Muscle layer of duodenum (tissue), 2 donors: ENCODE measurements around the gene AKR1B15.
A peak's percentile ranks its signal among the peaks of the same experiment; 100 is the strongest.
"Not testable (repeated sequence)": the region's sequence is repeated elsewhere in the genome, so short reads cannot be mapped to it uniquely, and the experiment has no call there.

Experiments used
- H3K27ac ChIP-seq: one replicate; pipeline ENCODE4 v1.7.0; 2013; ENCODE audit warnings: mild to moderate bottlenecking, low read length
- H3K27me3 ChIP-seq: one replicate; pipeline ENCODE4 v1.7.0; 2013; ENCODE audit warnings: low read depth, mild to moderate bottlenecking, control low read depth, low read length
- H3K36me3 ChIP-seq, 2 donors: one replicate each; pipeline ENCODE4 v1.7.0; 2013; ENCODE audit warnings: low read length in 2 of 2, control low read depth in 1 of 2, mild to moderate bottlenecking in 1 of 2; ENCODE audit not compliant: insufficient read depth in 2 of 2, control insufficient read depth in 1 of 2
- H3K4me1 ChIP-seq, 2 donors: one replicate each; pipeline ENCODE4 v1.7.0; 2013; ENCODE audit warnings: low read length in 2 of 2, mild to moderate bottlenecking in 2 of 2, control low read depth in 1 of 2, moderate library complexity in 1 of 2; ENCODE audit not compliant: insufficient read depth in 2 of 2, control insufficient read depth in 1 of 2
- H3K4me3 ChIP-seq, 2 donors: one replicate each; pipeline ENCODE4 v1.7.0; 2013; ENCODE audit warnings: low read length in 2 of 2, low read depth in 1 of 2, mild to moderate bottlenecking in 1 of 2
- H3K9me3 ChIP-seq, 2 donors: one replicate each; pipeline ENCODE4 v1.7.0; 2013; ENCODE audit warnings: low read length in 2 of 2, control low read depth in 1 of 2, mild to moderate bottlenecking in 1 of 2; ENCODE audit not compliant: control insufficient read depth in 1 of 2
- donor health status: healthy.

The AKR1B15 gene

DNA sequence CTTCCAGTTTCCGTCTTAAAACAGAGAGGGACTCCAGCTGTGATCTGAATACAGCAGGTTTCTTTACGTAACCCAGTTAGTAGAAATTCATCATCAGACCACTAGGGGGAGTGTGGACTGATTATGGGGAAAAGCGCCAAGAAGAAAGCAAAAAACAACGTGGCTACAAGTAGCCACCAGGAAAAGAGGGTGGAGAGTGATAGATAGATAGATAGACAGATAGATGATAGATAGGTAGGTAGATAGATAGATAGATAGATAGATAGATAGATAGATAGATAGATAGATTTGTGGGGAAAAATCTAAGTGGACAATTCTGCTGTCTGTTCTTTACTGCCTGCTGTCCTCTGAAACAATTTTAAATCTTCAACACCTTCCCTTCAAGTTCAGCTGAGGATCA, 34.2 kb upstream of the AKR1B15 start:
- H3K27ac ChIP-seq = no peak overlapping the region
- H3K9me3 ChIP-seq = no peaks in the 10 kb centered on the region
- no peaks in the 10 kb centered on the region for H3K4me1 ChIP-seq
- H3K27me3 ChIP-seq = no peaks in the 10 kb centered on the region
- H3K36me3 ChIP-seq = no peaks in the 10 kb centered on the region
- no peak overlapping the region for H3K4me3 ChIP-seq

DNA sequence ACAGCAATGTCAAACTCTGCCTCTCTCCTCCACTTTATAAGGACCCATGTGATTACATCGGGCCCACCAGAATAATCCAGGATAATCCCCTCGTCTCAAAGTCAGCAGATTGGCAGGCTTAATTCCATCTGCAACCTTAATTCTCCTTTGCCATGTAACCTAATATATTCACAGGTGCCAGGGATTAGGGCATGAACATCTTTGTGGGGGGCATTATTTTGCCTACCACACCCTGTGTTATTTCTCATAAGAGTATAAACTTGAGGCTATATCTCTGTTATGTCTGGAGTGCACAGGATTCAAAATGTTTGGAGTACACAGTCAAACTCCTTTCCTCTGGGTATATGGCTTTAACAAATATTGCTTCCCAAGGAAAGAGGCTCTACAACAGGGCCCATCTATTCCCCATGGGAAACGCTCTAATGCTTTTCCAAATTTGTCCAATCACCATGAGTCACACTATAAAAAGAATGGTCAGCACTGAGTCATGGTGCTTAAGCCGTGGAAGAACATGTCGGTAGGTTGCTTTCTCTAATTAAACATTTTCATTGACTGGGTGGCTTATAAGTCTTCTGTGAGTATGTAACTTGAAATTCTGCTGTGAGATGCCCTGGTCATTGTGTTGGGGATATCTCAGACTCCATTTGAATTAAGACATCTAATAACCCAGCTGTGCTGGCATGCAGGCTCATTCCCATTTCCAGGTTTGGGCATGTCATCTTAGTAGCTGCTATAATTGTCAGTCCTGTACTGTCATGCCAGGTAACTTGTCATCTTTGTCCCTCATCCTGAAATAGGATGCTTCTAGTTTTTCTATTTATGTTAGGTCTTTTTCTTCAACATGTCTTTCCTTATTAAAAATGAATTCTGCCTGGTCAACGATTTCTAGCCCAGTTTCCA, 33.1 kb upstream of the AKR1B15 start:
- H3K27ac ChIP-seq = no peak overlapping the region
- H3K4me1 ChIP-seq = no peaks in the 10 kb centered on the region
- no peaks in the 10 kb centered on the region for H3K9me3 ChIP-seq

DNA sequence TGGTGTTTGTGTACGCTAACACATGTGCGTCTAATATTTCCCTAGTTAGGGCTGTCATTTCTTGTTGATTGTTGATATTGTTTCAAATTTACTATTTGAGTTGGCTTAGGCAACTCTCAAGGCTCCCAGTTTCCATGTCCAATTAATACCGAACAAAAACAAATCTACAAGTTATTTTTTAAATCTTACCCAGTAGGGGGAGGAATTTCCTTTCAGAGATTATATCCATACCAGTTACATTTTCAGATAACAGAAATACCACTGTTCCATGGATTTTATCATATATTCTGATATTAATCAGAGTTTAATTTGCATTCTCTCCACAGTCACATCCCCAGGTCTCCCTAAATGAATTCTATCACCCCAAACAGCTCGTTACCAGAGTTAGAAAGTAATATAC, 28.8 kb upstream of the AKR1B15 start:
- H3K27me3 ChIP-seq = no peaks in the 10 kb centered on the region
- H3K4me3 ChIP-seq = peak overlapping the region in 1 of 2 donors; percentile 10
- H3K27ac ChIP-seq = no peak overlapping the region
- H3K9me3 ChIP-seq = no peaks in the 10 kb centered on the region
- H3K4me1 ChIP-seq = no peaks in the 10 kb centered on the region
- H3K36me3 ChIP-seq = no peaks in the 10 kb centered on the region

More for the DNA sequence above, 33.1 kb upstream of the AKR1B15 start:
- no peak overlapping the region for H3K4me3 ChIP-seq
- H3K36me3 ChIP-seq = no peaks in the 10 kb centered on the region
- no peaks in the 10 kb centered on the region for H3K27me3 ChIP-seq

DNA sequence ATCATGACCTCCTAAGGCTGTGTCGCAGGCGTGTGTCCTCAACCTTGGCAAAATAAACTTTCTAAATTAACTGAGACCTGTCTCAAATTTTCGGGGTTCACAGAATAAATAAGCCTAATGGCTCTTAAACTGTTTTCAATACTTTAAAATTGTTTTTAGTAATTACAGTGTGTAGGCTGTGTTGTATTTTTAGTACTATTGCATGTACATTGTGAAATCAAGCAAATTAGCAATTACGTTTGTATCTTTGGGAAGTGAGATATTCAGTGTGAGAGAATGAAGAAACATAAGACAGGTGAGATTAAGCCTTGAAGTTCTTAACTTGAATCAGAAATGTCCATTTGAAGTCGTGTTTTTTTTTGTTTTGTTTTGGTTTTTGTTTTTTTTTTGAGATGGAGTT, 26.3 kb upstream of the AKR1B15 start:
- no peaks in the 10 kb centered on the region for H3K9me3 ChIP-seq
- H3K27ac ChIP-seq = no peak overlapping the region
- no peaks in the 10 kb centered on the region for H3K4me1 ChIP-seq
- no peaks in the 10 kb centered on the region for H3K36me3 ChIP-seq
- H3K27me3 ChIP-seq = no peaks in the 10 kb centered on the region
- H3K4me3 ChIP-seq = no peak overlapping the region

DNA sequence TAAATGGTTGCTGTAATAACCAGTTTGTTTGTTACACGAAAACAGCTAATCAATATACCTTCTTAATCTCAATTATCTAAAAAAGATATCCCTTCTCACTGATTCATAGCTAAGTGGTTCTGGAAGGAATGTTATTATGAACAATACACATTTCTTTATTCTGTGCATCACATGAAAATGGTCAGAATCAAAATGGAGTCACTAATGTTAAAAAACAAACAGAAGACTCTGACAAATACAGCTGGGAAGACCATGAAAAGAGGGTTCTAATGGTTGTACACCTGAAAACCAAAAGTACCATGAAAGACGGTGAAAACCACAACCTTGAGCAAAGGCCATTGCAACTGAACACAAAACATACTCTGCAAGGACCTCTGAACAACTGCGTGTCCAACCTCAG, 23.5 kb upstream of the AKR1B15 start:
- H3K9me3 ChIP-seq, H3K4me1 ChIP-seq, H3K36me3 ChIP-seq, H3K4me3 ChIP-seq, H3K27ac ChIP-seq, H3K27me3 ChIP-seq: not testable (repeated sequence)

DNA sequence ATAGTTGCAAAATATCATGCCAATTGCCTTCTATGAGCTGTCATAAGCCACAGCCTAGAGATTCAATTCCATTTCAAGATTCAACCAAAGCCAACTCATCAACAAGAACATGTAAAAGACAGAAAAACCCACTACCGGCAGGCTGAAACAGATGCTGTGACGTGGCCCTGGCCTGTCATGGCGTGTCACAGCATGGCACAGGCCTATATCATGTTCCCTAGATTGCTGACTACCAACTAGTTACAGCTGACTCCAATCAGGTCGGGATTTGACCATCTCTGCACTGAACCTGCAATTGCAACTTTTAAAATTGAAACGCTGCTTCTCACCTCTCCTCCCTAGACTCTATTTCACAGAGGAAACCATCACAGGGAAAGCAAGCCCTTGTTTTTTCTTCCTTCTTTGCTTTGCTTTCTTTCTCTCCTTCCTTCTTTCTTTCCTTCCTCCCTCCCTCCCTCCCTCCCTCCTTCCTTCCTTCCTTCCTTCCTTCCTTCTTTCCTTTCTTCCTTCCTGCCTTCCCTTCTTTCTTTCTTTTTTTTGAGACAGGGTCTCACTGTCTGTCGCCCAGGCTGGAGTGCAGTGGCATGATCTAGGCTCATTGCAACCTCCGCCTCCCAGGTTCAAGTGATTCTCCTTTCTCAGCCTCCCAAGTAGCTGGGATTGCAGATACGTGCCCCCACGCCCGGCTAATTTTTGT, 22.2 kb upstream of the AKR1B15 start:
- H3K27me3 ChIP-seq, H3K36me3 ChIP-seq, H3K4me3 ChIP-seq, H3K9me3 ChIP-seq, H3K27ac ChIP-seq, H3K4me1 ChIP-seq: not testable (repeated sequence)

DNA sequence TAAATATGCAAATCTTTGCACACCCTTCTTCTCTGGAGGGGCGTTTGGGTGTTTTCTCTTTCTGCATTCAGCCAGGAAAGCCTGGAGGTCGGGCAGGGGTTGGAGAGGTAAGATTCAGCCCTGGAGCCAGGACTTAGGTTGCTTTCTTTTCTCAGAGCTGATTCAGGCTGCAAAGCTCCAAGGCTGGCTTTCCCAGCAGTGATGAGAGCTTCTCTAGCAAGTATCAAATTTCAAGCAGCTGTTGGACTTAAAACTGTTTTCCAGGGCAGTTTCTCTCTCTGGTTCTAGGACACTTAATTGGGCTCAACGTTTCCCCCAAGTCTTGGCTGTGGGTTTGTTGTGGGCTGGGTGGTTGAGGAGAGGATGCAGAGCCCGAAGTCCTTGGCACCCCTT, 20.9 kb upstream of the AKR1B15 start:
- Histone ChIP-seq H3K4me1 (no peaks in the 10 kb centered on the region), H3K36me3 (no peaks in the 10 kb centered on the region), H3K9me3 (no peaks in the 10 kb centered on the region), H3K27me3 (no peaks in the 10 kb centered on the region), H3K27ac (peak overlapping the region; percentile 67), H3K4me3 (peak overlapping the region in 1 of 2 donors; percentile 49)

DNA sequence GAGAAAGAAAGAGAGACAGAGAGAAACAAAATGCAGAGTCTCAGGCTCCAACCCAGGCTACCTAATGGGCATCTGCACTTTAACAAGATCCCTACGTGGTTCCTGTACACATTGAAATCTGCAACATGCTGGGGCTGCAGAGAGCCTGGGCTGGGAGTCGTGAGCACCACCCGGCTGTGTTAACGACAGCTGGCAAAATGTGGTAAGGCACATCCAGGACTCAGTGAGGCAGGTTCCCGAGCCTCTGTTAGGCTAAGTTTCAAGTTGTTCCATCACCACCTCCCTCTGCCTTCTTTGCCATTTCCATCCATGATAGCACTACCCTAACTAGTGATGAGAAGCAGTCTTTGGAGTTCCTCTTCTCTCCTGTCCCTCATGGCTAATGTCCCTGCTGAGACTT, 20.2 kb upstream of the AKR1B15 start:
- peak overlapping the region in 1 of 2 donors; percentile 12 for H3K4me3 ChIP-seq
- H3K9me3 ChIP-seq = no peaks in the 10 kb centered on the region
- no peaks in the 10 kb centered on the region for H3K36me3 ChIP-seq
- peak overlapping the region; percentile 23 for H3K27ac ChIP-seq
- H3K27me3 ChIP-seq = no peaks in the 10 kb centered on the region
- H3K4me1 ChIP-seq = no peaks in the 10 kb centered on the region

DNA sequence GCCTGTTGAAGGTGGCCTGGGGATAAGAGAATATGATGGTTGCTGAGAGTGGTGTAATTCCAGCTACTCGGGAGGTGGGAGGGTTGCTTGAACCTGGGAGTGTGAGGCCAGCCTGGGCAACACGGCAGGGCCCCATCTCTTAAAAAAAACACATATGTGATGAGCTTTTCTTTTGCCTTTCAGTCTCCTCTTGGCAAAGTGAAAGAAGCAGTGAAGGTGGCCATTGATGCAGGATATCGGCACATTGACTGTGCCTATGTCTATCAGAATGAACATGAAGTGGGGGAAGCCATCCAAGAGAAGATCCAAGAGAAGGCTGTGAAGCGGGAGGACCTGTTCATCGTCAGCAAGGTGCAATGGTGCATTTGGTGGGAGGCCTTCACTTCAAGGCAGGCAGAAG, 18.4 kb upstream of the AKR1B15 start:
- no peak overlapping the region for H3K4me3 ChIP-seq
- H3K4me1 ChIP-seq = no peaks in the 10 kb centered on the region
- no peaks in the 10 kb centered on the region for H3K27me3 ChIP-seq
- no peak overlapping the region for H3K27ac ChIP-seq
- no peaks in the 10 kb centered on the region for H3K9me3 ChIP-seq
- H3K36me3 ChIP-seq = no peaks in the 10 kb centered on the region

DNA sequence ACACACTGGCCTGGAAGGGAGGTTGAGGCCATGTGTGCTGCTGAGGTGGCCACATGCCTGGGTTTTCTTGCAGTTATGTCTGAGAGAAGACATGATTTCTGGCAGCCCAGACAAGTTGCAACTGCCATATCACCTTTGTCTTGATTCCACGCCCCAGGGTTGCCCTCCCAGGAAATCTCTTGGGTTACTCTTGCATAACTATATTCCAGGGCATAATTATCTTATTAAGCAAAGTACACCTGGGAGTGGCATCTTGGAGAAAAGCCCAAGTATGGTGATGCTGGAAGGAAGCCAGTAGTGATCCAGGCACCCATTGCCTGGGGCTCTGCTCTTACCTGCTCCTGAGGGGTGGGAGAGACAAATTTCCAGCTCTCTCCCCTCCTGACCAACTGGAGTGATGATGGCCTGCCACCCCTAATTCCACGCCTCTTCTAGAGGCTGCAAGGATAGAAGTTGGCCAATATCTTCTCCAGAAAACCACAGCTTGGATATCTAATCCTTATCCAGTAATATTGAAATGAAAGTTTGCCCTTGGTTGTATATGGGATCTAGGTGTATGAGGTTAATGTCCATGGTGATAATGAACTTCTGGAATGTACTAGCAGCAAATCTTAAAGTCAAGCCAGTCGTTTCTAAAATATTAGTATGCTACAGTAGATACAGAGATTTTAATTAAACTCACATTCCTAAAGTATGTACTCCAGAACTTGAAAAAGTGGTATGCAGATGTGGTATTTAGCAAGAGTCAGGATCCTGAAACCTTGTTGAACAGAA, 16.5 kb upstream of the AKR1B15 start:
- no peaks in the 10 kb centered on the region for H3K9me3 ChIP-seq
- no peaks in the 10 kb centered on the region for H3K36me3 ChIP-seq
- no peaks in the 10 kb centered on the region for H3K27me3 ChIP-seq
- no peaks in the 10 kb centered on the region for H3K4me1 ChIP-seq
- no peak overlapping the region for H3K4me3 ChIP-seq
- peak overlapping the region; percentile 69 for H3K27ac ChIP-seq

DNA sequence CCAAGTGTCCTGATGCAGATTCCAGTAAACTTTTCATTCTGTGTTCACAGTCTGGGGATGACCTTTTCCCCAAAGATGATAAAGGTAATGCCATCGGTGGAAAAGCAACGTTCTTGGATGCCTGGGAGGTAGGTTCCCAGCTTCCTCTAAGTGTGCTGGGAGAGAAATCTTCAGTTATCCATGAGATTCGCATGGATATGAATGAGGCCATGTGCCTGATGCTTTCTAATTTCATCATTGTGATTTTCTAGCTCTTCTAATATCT, 16.0 kb upstream of the AKR1B15 start:
- no peak overlapping the region for H3K4me3 ChIP-seq
- H3K4me1 ChIP-seq = no peaks in the 10 kb centered on the region
- H3K27ac ChIP-seq = peak overlapping the region; percentile 69
- no peaks in the 10 kb centered on the region for H3K36me3 ChIP-seq
- no peaks in the 10 kb centered on the region for H3K9me3 ChIP-seq
- H3K27me3 ChIP-seq = no peaks in the 10 kb centered on the region
